Activated T-helper 1 cell treated with anti-CD3 and anti-CD28 coated beads, Interleukin-2, amount 50 U/mL, for 16 hours (primary cell): ENCODE data around the gene PODXL2.
"Not testable (repeated sequence)": the region's sequence is repeated elsewhere in the genome, so short reads cannot be mapped to it uniquely, and the experiment has no call there.

ENCODE experiments used
- DNase-seq, 2 donors: peaks; one replicate each; pipeline ENCODE4 v3.0.0-alpha.2; 2020; ENCODE audit warnings: low read depth in 1 of 2, low spot score in 1 of 2

The PODXL2 gene

GRCh38 chr3:127605547-127605946 lies 23.4 kb upstream of the PODXL2 start:
- DNase-seq, result not testable (repeated sequence)

GRCh38 chr3:127606086-127606805 lies 22.7 kb upstream of the PODXL2 start:
- no peak for DNase-seq

- DNase-seq, result no peak
Measured at GRCh38 chr3:127606981-127607595, 21.9 kb upstream of the PODXL2 start.

- no peak for DNase-seq
Measured at GRCh38 chr3:127607675-127608361, 21.2 kb upstream of the PODXL2 start.

- no peak for DNase-seq
Measured at GRCh38 chr3:127608362-127608718, 20.6 kb upstream of the PODXL2 start.

GRCh38 chr3:127610105-127610504 lies 18.9 kb upstream of the PODXL2 start:
- no peak for DNase-seq

- DNase-seq, result no peak
Measured at GRCh38 chr3:127611251-127611650, 17.7 kb upstream of the PODXL2 start.

GRCh38 chr3:127612966-127613365 lies 16.0 kb upstream of the PODXL2 start:
- DNase-seq, result no peak

GRCh38 chr3:127613406-127613805 lies 15.6 kb upstream of the PODXL2 start:
- no peak for DNase-seq

GRCh38 chr3:127614928-127615589 lies 13.9 kb upstream of the PODXL2 start:
- DNase-seq, result no peak

GRCh38 chr3:127615631-127616305 lies 13.2 kb upstream of the PODXL2 start:
- DNase-seq, result no peak

- DNase-seq, result no peak
Measured at GRCh38 chr3:127616836-127617605, 12.0 kb upstream of the PODXL2 start.

GRCh38 chr3:127618891-127619290 lies 10.1 kb upstream of the PODXL2 start:
- no peak for DNase-seq

- DNase-seq, result no peak
Measured at GRCh38 chr3:127620637-127621375, 8.2 kb upstream of the PODXL2 start.

- no peak for DNase-seq
Measured at GRCh38 chr3:127622031-127622430, 7.0 kb upstream of the PODXL2 start.

- DNase-seq, result no peak
Measured at GRCh38 chr3:127622772-127623576, 6.0 kb upstream of the PODXL2 start.

GRCh38 chr3:127624063-127624462 lies 4.9 kb upstream of the PODXL2 start:
- DNase-seq, result no peak

- no peak for DNase-seq
Measured at GRCh38 chr3:127625821-127626220, 3.2 kb upstream of the PODXL2 start.

- no peak for DNase-seq
Measured at GRCh38 chr3:127628426-127628787, 578 bp upstream of the PODXL2 start.
